Neural cell (in vitro differentiated cells): ENCODE results near the gene ARHGAP29.
"Not testable (repeated sequence)": the region's sequence is repeated elsewhere in the genome, so short reads cannot be mapped to it uniquely, and the experiment has no call there.

ENCODE experiments used
- EP300 ChIP-seq: fragments of 450-650 bp; conservative IDR thresholded peaks from 2 replicates; pipeline ENCODE4 v1.6.1; 2014; ENCODE audit warnings: antibody characterized with exemption, mild to moderate bottlenecking, moderate library complexity; ENCODE audit not compliant: poor library complexity, severe bottlenecking
- EZH2 ChIP-seq: fragments of 200-600, 300-800 bp; shearing (Covaris generic), sonication (generic); IDR thresholded peaks from 2 replicates; pipeline ENCODE4 v1.6.1; 2014; ENCODE audit warnings: antibody characterized with exemption, low read length, borderline replicate concordance, mild to moderate bottlenecking; ENCODE audit not compliant: insufficient read depth, poor library complexity, severe bottlenecking
- MXI1 ChIP-seq: fragments of 450-650 bp; conservative IDR thresholded peaks from 2 replicates; pipeline ENCODE4 v1.6.1; 2014; ENCODE audit warnings: antibody characterized with exemption, mild to moderate bottlenecking; ENCODE audit not compliant: poor library complexity, severe bottlenecking
- POLR2AphosphoS5 ChIP-seq: IDR thresholded peaks from 2 replicates; pipeline ENCODE4 v1.6.1; 2012
- TAF1 ChIP-seq: IDR thresholded peaks from 2 replicates; pipeline ENCODE4 v1.6.1; 2012; ENCODE audit warnings: low read depth
- TF ChIP-seq, protein P1 (sequence below): fragments of 450-650 bp; IDR thresholded peaks from 2 replicates; pipeline ENCODE4 v1.5.1; 2014; ENCODE audit warnings: antibody characterized with exemption, mild to moderate bottlenecking, moderate library complexity; ENCODE audit not compliant: poor library complexity, severe bottlenecking
- TF ChIP-seq, protein P2 (sequence below): IDR thresholded peaks from 2 replicates; pipeline ENCODE4 v1.6.1; 2012; ENCODE audit warnings: borderline replicate concordance

- TF ChIP-seq, protein P1, sequence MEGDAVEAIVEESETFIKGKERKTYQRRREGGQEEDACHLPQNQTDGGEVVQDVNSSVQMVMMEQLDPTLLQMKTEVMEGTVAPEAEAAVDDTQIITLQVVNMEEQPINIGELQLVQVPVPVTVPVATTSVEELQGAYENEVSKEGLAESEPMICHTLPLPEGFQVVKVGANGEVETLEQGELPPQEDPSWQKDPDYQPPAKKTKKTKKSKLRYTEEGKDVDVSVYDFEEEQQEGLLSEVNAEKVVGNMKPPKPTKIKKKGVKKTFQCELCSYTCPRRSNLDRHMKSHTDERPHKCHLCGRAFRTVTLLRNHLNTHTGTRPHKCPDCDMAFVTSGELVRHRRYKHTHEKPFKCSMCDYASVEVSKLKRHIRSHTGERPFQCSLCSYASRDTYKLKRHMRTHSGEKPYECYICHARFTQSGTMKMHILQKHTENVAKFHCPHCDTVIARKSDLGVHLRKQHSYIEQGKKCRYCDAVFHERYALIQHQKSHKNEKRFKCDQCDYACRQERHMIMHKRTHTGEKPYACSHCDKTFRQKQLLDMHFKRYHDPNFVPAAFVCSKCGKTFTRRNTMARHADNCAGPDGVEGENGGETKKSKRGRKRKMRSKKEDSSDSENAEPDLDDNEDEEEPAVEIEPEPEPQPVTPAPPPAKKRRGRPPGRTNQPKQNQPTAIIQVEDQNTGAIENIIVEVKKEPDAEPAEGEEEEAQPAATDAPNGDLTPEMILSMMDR: not testable (repeated sequence)
- TF ChIP-seq, protein P2, sequence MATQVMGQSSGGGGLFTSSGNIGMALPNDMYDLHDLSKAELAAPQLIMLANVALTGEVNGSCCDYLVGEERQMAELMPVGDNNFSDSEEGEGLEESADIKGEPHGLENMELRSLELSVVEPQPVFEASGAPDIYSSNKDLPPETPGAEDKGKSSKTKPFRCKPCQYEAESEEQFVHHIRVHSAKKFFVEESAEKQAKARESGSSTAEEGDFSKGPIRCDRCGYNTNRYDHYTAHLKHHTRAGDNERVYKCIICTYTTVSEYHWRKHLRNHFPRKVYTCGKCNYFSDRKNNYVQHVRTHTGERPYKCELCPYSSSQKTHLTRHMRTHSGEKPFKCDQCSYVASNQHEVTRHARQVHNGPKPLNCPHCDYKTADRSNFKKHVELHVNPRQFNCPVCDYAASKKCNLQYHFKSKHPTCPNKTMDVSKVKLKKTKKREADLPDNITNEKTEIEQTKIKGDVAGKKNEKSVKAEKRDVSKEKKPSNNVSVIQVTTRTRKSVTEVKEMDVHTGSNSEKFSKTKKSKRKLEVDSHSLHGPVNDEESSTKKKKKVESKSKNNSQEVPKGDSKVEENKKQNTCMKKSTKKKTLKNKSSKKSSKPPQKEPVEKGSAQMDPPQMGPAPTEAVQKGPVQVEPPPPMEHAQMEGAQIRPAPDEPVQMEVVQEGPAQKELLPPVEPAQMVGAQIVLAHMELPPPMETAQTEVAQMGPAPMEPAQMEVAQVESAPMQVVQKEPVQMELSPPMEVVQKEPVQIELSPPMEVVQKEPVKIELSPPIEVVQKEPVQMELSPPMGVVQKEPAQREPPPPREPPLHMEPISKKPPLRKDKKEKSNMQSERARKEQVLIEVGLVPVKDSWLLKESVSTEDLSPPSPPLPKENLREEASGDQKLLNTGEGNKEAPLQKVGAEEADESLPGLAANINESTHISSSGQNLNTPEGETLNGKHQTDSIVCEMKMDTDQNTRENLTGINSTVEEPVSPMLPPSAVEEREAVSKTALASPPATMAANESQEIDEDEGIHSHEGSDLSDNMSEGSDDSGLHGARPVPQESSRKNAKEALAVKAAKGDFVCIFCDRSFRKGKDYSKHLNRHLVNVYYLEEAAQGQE: not testable (repeated sequence)
- TF ChIP-seq POLR2AphosphoS5, EZH2, TAF1, EP300, MXI1: not testable (repeated sequence)
Measured at GRCh38 chr1:94163249-94163648, 74.1 kb downstream of the ARHGAP29 start.
